Erythroblast (primary cell): Measurements from ENCODE around the gene ADAMTSL2.

Experiments
- GATA1 ChIP-seq: IDR thresholded peaks from 2 replicates; pipeline ENCODE4 v1.6.1; 2011; ENCODE audit warnings: low read depth, mild to moderate bottlenecking, control low read depth, low read length, moderate library complexity
- POLR2A ChIP-seq: IDR thresholded peaks from 2 replicates; pipeline ENCODE4 v1.6.1; 2011; ENCODE audit warnings: mild to moderate bottlenecking, low read length

- TF ChIP-seq POLR2A = no peak
- TF ChIP-seq GATA1 = no peak
Measured at GRCh38 chr9:133614056-133614455, 79.6 kb downstream of the ADAMTSL2 start.
